HG02763 (cell line): Measurements from ENCODE around the gene MED14.
"Not testable (repeated sequence)": the region's sequence is repeated elsewhere in the genome, so short reads cannot be mapped to it uniquely, and the experiment has no call there.

Experiments
- ATAC-seq: cut with Tn5 transposase; IDR thresholded peaks from one replicate; pipeline ENCODE4 v1.9.1; 2021; ENCODE audit warnings: mild to moderate bottlenecking, moderate library complexity; ENCODE audit not compliant: unreplicated experiment

MED14 gene

DNA sequence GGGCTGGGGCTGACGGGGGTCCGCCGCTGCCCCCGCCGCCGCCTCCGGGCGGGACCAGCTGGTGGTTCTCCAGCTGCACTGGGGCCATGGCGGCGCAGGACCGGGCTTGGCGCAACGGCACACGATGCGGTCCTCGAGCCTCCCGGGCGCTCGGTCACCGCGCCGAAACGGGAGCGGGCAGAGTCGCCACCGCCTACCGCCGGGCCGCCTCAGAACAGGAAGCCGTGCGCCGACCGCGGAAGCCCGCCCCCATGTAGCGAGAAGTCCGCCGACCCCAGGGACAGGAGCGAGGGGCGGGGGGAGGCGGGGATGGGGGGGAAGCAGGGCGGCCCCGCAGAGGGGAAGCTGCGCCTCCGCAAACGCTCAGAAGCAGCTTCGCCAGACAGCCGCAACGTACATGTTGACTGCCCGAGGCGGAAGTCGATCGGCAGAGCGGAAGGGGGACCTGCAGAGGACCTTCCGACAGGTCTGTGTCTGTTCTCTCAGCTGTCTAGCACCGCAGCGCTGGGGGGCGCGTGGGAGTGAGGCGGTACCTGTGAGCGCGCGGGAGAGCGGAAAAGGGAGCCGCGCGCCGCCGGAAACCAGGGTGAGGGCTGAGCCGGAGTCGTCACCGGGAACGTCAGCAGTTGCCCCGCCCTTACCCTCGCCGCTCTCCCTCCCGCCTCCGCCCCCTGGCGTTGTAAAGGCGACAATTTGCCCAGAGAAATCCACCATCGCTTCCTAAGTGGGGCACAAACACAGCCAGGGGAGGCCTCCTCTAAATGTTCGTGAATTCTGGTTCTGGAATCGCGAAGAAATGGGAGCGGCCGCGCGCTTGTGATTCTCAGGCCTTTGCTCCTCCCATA, at the start of gene MED14:
MED14 (minus strand) TSS at position 218 of the 845 bp plus-strand sequence; CDS start at position 88, 130 bp downstream.
- peak; percentile 89 for ATAC-seq

DNA sequence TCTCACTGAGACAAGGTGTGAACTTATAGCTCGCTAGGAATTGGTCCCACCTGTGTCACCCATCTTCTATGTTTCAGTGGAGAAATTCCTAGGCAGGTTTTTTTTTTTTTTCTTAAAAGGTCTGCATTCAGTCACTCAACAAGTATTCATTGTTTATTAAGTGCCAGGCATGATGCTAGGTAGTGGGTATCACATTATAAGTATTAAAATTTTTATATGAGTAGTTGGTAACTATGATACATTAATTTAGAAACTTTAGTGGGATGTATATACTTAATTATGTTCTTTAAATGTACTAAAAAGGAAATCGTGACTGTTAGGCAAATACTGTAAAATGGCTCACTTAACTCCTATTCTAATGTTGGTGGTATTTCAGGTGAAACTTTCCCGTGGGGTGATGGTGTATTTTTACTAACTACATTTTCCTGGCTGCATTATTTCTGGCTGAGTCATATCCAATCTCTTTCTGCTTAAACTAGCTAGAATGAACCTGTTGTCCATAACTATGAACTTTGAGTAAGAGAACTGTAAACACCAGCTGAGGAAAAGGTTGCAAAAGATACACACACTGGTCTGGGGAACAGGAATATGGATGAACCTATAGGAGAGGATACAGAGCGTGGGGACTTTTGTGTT, 49.3 kb upstream of the MED14 start:
- no peak for ATAC-seq

DNA sequence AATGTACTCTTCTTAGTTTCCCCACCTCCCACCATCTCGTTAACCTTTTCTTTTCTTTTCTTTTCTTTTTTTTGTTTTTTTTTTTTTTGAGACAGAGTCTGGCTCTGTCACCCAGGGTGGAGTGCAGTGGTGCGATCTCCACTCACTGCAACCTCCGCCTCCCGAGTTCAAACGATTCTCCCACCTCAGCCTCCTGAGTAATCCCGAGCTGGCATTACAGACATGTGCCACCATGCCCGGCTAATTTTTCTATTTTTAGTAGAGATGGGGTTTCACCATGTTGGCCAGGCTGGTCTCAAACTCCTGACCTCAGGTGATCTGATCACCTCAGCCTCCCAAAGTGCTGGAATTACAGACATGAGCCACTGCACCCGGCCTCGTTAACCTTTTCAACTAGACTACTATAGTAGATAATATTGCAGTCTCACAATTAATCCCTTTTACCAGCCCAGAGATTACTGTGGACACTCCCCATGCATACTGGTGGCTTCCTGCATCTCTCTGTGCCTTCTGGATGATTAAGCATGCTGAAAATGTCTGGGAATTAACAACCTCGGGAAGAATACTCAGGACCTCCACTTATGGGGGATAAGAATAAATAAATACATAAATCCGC, 47.4 kb upstream of the MED14 start:
- ATAC-seq, result not testable (repeated sequence)

DNA sequence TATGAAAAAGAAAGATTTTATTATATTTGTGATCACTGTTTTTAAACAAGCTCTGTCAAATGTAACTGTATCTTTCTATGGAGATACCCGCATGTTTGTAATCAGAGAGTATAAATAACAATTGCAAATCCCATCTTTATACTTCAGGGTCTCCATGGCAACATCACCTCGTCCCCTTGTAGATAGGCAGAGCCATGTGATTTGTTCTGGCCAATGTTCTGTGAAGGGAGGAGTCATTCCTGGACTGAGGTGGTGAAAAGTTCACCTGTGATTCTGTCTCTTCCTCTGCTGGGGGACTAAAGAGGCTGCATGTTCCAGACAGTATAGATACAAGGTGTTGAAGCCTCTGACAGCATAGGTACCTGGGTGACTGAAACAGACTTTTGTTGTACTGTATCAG, 45.6 kb upstream of the MED14 start:
- no peak for ATAC-seq

DNA sequence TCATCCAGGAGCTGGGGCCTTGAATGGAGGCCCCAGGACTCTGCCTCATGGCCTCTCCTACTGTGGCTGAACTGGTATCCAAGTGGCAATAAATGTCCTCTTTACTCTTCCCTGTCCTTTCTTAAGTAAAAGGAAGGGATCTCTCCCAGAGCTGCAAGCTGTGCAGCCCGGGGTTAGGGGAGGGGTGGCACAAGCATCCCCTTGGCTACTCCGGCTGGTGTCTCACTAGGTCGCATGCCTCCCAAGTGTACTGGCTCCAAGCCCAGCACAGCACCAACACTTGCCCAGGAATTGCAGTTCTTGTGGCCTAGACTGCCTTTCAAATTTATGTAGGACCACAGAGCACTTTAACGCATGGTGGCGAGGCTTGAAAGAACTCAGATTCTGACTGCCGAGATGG, 44.7 kb upstream of the MED14 start:
- ATAC-seq, result no peak

DNA sequence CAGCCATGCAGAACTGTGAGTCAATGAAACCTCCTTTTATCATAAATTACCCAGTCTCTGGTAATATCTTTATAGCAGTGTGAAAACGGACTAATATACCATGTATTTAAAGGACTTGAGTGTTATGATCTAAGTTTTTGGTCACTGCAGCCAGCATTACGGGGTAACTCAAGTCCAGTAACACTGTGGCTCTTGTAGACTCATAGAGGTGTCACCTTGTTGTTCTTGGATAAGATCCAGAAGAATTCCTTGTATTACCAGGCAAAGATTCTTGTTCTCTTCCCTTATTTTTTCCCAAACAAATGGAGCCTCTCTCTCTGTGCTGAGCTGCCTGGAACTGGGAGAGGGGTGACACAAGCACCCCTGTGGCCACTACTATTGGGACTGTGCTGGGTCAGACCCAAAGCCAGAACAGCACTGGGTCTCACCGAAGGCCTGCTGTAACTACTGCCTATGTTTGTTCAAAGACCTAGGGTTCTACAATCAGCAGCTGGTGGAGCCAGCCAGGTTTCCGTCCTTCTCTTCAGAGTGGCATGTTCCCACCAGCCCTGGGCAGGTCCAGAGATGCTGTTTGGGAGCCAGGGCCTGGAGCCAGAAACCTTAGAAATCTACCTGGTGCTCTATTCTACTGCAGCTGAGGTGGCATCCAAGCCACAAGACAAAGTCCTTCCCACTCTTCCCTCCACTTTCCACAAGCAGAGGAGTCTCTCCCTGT, 43.7 kb upstream of the MED14 start:
- ATAC-seq, result no peak

DNA sequence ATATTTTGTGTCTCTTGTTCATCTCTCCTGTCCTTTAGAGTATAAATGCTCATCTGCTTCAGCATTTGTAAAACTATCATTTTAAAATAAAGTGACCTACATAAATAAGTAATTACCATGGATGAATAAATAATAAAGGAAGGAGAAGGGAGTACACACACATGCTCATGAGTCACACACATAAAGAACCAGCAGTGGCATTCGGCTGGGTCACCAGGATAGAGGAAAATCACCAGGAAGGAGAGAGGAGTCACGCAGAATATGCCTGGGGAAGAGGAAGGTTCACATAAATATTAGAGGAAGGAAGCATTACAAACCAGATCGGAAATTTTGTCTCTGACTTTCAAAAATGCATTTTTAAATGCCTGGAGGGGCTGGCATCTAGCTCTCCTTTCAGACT, 38.5 kb upstream of the MED14 start:
- no peak for ATAC-seq

DNA sequence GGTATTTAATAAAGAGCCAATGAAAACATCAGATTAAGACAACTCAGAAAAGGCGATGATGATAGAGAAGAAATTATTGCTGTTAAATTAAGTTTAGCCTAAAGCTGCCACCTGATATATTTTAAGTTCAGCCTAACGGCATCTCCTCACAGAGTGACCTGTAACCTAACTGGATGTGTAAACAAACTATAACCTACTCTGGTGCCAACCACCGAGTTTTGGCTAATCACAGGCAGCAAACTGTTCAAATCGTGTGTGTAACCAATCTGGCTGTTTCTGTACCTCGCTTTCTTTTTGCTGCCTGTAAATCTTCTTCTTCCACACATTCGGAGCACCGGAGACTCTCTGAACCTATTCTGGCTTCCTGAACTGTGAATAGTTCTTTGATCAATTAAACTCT, 37.8 kb upstream of the MED14 start:
- ATAC-seq, result no peak

DNA sequence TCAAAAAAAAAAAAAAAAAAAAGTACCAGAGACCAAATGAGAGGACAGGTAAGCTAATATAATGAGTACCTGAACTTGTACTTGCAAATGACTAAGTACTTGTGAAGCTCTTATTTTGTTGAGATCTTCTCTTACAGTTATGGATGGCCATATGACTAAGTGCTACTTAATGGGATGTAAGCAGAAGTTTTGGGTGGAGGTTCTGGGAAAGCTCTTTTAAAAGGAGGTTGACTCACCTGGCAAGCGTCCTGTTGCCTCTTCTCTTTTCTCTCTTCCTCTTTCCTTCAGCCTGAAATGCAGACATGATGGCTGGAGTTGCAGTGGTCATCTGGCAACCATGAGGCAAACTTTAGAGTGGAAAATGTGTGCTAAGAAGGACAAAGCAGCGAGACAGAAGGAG, 36.9 kb upstream of the MED14 start:
- no peak for ATAC-seq

DNA sequence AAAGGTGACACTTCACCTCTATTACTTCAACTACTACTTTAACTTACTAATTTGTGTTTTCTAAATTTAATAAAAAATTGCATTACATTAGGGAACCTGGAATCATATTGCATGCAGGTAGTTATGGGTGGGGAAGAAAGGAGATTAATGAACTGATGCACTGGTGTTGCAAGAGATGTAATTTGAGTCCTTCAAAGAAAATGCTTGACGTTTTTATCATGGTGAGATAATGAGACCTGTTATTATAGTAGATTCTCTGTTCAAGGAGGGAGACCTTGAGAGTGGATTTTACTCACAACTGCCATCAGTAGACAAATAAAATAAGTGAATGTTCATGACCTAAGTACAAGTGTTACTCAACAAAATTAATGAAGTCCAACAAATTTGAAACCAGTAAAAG, 26.4 kb upstream of the MED14 start:
- ATAC-seq, result no peak

DNA sequence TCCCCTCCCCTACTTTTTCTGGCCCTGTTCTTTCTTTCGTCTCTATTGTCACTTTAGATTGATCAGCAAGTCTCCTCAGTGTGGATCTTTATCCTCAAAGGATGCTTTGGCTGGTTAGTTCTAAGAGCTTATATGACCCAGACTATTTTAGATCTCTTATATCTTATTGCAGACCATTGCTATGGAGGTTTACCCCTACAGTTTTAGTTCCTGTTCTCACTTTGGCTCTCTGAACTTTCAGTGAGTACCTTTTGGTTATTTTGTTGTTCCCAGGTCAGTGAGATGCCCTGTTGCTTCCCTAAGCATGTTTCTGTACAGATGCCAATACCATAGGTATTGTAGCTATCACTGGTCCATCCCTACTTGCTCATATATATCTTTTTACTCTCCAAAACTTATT, 24.0 kb upstream of the MED14 start:
- ATAC-seq, result no peak

DNA sequence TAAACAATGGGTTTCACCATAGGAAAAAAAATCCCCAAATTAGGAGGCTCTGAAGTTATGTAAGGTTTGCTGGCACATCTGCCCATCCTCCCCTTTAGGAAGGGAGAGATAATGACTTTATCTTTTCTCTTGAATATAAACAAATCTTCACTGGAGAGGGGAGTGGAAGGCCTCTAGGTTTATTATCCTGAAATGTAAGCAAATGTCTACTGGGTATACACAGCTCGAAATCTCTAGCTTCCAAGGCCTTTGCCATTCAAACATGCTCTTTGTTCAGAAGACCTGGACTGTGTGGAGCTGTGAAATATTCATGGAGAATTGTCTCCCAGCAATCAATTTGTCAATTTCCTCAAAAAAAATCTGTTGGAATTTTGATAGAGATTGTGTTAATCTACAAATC, 21.7 kb upstream of the MED14 start:
- ATAC-seq, result no peak

DNA sequence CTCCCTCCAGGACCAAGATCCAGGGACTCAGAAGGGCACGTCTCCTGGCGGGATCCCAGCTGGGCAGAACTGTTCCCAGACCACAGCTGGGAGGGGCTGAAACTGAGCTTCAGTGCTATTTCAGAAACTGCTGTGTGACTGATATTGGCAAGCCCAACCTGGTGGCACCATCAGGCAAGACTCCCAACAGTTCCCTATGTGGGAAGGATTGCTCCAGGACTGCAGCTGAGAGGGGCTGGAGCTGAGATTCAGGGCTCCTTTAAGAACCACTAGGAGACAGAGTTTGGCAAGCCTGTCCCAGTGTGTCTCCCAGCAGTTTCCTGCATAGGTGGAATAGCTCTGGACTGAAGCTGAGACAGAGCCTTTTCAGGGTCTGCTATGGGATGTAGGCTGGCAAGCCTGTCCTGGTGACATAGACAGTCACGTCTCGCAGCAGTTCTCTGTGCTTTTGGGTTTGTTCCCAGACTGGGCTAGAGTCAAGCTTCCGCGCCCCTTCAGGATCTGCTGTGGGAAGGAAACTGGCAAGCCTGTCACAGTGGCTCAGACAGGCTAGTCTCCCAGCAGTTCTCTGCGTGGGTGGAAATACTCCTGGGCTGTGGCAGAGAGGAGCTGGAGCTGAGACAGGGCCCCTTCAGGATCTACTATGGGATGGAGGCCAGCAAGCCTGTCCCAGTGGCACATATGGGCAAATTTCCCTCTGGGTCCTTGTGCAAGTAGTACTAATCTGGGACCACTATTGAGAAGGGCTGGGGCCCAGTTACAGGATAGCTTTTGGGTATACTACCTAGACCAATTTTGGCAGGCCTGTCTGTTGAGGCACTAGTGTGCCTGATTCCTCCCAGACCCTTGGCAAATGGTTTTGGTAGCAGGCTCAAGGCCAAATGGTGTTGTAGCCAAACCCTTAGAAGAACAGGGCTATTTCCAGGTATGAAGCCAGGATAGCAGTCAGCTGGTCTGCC, 20.2 kb upstream of the MED14 start:
- no peak for ATAC-seq

DNA sequence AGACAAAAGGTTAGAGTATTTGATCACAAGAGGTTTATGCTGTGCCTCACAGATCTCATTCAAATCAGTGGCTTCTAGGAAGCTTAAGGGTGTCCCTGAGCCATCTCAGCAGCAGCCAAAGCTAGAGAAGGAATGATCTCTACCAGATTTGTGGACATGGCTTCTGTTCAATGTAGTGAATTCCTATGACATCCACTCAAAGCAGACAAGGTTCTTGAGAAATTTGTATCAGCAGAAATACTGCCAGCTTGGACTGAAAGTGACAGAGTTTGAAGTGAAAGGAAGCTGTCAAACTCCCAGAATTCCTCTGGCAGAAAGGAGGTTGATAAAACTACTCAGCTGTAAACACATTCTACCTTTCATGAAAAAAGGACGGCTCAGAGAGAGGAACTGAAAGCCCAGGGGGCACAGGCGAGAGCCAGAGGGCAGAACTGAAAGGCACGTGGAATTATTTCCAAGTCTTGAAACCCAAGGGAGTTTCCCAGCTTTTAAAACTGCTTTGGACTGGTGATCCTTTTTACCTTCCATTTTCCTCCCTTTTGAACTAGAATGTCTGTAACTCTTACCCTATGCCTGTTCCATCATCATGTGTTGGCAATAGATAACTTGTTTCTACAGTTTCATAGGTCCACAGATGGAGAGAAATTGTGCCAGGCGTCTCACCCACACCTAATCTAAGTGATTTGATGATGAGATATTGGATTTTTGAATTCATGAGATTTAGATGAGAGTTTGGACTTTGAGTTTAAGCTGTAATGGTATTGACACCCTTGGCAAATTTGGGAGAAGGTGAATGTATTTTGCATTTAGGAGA, 14.5 kb upstream of the MED14 start:
- no peak for ATAC-seq

DNA sequence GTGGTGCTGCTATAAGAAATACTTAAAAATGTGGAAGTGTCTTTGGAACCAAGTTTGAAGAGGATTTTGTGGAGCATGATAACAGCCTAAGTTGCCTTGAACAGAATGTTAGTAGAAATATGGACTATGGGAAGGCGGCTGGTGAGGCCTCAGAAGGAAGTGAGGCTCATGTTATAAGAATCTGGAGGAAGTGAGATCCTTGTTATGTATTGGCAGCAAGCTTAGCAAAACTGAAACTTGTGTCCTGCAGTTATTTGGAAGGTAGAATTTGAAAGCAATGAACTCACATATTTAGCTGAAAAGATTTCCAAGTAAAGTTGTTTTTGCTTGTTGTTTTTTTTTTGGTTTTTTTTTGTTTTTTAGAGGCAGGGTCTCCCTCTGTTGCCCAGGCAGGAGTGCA, 13.6 kb upstream of the MED14 start:
- ATAC-seq, result no peak

DNA sequence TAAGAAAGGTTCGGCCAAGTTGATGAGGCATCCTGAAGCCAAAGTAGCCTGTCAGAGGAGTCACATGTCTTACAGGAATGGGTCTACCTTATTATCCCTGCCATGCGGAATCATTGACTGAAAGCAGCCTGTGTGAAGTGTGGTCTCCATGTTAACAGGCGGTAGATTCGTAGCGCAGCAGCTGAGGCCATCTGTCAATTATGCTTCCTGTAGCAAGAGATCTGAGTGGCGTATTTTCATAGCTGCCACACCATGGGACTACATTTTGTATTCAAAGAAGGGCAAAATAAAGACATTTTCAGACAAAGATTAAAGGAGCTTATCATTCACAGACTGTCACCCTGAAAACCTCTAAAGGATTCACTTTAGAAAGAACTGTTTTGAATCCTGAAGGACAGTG, 11.2 kb upstream of the MED14 start:
- no peak for ATAC-seq

DNA sequence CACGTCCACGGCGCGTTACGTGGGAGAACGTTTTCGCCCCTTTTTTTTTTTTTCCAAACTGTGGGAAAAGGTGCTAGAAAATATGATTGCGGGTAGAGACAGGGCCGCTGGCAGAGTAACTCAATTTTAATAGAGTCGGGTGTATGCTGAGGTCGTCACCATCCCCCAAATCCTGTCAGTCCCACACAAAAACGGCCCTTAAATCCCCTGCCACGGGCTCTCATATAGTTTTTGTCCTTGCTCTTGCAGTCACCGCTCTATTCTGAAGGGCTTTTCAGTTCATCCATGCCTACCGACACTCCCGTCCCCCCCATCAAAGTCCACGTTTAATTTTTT, 796 bp upstream of the MED14 start:
- no peak for ATAC-seq

DNA sequence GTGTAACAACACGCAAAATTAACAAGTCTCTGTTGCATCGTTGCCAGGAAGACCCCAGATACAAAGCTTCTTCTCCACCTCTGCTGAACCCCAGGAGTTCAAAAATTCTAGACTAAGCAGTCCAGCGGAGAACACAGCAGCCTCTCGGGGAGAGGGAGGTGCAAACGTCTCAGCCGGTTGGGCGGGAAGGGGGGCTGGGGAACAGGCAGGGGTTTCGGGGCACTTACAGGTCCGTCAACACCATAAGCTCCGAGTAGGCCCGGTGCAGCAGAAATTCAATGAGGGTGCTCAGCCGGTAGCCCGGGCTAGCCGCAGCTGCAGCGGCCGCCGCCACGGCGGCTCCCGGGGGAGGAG, 394 bp downstream of the MED14 start:
- no peak for ATAC-seq

DNA sequence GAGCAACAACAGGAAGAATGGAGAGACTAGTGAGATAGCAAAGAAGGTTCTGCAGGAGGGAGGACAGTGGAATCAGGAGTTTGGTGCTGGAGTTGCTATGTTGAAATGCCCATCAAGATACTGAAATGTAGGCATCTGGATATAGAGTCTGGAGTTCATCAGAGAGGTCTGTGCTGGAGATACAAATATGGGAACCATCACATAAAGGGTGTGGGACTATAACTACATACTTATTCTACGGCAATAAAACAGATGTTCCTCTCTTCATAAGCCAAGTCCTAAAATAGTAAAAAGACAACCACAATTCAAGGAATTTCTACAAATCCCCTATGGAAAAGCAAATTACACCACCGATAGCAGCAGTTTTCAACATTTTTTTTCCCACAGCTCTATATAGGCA, 1.6 kb downstream of the MED14 start:
- no peak for ATAC-seq

DNA sequence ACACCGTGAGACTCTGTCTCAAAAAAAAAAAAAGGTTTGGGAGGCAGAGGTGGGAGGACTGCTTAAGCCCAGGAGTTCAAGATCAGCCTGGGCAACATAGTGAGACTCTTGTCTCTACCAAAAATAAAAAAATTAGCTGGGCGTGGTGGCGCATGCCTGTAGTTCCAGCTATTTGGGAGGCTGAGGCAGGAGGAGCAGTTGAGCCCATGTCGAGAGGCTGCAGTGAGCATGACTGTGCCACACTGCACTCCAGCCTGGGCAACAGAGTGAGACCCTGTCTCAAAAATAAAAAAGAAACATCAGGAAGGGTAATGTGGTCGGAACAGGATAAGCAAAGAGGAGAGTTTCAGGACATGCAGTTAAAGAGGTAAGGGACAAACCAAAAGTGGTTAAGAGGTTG, 2.8 kb downstream of the MED14 start:
- ATAC-seq, result not testable (repeated sequence)
